Esophagus muscularis mucosa (tissue), 4 donors: ENCODE measurements around the gene OSBPL10.

ENCODE experiments used
- CTCF ChIP-seq, 3 experiments: fragments of 200-600 bp in 2 of 3; fragments of 450-650 bp in 1 of 3; sonication (generic) in 2 of 3; IDR thresholded peaks; one replicate each; pipeline ENCODE4 v1.5.1; 2017 to 2019; ENCODE audit warnings: antibody characterized with exemption in 3 of 3, mild to moderate bottlenecking in 2 of 3, moderate library complexity in 1 of 3
- EP300 ChIP-seq: sonication (generic); formaldehyde crosslinking; IDR thresholded peaks from one replicate; pipeline ENCODE4 v1.6.1; 2017; ENCODE audit warnings: antibody characterized with exemption
- POLR2A ChIP-seq: fragments of 450-650 bp; IDR thresholded peaks from one replicate; pipeline ENCODE4 v1.6.1; 2017; ENCODE audit warnings: antibody characterized with exemption, moderate library complexity, mild to moderate bottlenecking, low read depth
- POLR2AphosphoS5 ChIP-seq, 2 donors: sonication (generic); formaldehyde crosslinking; IDR thresholded peaks; one replicate each; pipeline ENCODE4 v1.6.1; 2017; ENCODE audit warnings: antibody characterized with exemption in 2 of 2

- TF ChIP-seq POLR2A (no peak), POLR2AphosphoS5 (IDR thresholded peaks at IDR 0.05) (no peak), CTCF (IDR thresholded peaks at IDR 0.05) (no peak), EP300 (no peak)
Observed at GRCh38 chr3:31882431-31882830, 98.6 kb downstream of the OSBPL10 start.
